Choroid plexus epithelial cell (primary cell): ENCODE results near the gene LGMN.

ENCODE experiments used
- DNase-seq: peaks from one replicate; pipeline ENCODE4 v3.0.0-alpha.2; 2010; ENCODE audit warnings: low read depth
- H3K4me3 ChIP-seq: 2 replicates; pipeline ENCODE4 v1.5.1; 2011; ENCODE audit warnings: low read depth, mild to moderate bottlenecking, control low read depth, low read length, moderate library complexity
- CTCF ChIP-seq: conservative IDR thresholded peaks from 2 replicates; pipeline ENCODE4 v1.5.1; 2011; ENCODE audit warnings: low read depth, mild to moderate bottlenecking, control low read depth, inconsistent platforms, low read length, moderate library complexity

Gene LGMN

GRCh38 chr14:92655419-92656201 lies 92.8 kb downstream of the LGMN start:
- H3K4me3 ChIP-seq: no peak overlapping the region
- no peak for TF ChIP-seq CTCF
- no peak for DNase-seq

DNA sequence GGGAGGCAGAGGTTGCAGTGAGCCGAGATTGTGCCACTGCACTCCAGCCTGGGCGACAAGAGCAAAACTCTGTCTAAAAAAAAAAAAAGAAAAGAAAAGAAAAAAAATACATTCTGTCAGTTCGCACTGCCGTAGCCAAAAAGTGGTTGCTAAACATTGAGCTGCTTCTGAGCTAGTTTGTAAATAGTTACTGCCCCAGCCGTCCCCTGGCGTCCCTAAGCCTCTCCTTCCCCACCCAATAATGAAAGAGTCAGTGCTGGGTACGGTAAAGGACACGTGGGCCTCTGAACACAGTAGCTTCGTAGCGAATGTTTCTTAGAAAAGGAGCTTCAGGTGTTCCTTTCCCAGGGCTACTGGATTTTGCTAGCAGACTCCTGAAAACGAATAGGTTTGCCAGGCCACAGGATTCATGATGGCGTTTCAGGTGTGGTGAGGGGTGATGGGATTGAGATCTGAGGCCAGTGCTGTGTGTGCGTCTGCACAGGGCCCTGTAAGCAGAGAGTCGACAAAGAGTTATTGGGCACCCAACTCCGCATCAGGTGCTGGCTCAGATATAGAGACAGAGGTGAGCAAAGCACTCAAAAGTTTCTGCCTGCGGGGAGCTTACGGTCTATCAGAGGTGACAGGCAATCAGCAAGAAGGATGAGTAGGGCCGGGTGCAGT lies 94.1 kb downstream of the LGMN start:
- DNase-seq: no peak
- TF ChIP-seq CTCF: no peak
- no peak overlapping the region for H3K4me3 ChIP-seq
